Spleen (tissue), 11 donors: ENCODE results near the gene CNPY1. TPM values are rescaled to one million over a fixed set of nuclear protein-coding genes. Genes with fewer than 3 reads are reported as not detected.
A peak's percentile ranks its signal among the peaks of the same experiment; 100 is the strongest.

Source experiments
- DNase-seq: peaks from one replicate; pipeline ENCODE4 v3.0.0-alpha.2; 2020
- H3K27ac ChIP-seq, 8 donors: fragments of 200-600 bp; sonication (generic) in 7 of 8; 1 replicate in 4 of 8; 2 replicates in 4 of 8; pipeline versions ENCODE4 v1.5.0 to v1.8.0; 2016 to 2021; ENCODE audit warnings: inconsistent platforms in 4 of 8, mild to moderate bottlenecking in 4 of 8, moderate library complexity in 1 of 8
- H3K27me3 ChIP-seq, 7 donors: fragments of 200-600 bp; sonication (generic) in 6 of 7; replicated peaks in 1 of 7; 1 replicate in 4 of 7; 2 replicates in 3 of 7; pipeline versions ENCODE4 v1.5.0 to v1.8.0; 2016 to 2021; ENCODE audit warnings: inconsistent platforms in 3 of 7, mild to moderate bottlenecking in 1 of 7
- H3K36me3 ChIP-seq, 6 donors: fragments of 200-600 bp; sonication (generic) in 5 of 6; 1 replicate in 4 of 6; 2 replicates in 2 of 6; pipeline versions ENCODE4 v1.5.0 to v1.8.0; 2016 to 2021; ENCODE audit warnings: inconsistent platforms in 2 of 6
- H3K4me1 ChIP-seq, 6 donors: fragments of 200-600 bp; sonication (generic) in 5 of 6; 1 replicate in 3 of 6; 2 replicates in 3 of 6; pipeline versions ENCODE4 v1.5.0 to v1.8.0; 2016 to 2021; ENCODE audit warnings: inconsistent platforms in 3 of 6
- H3K4me3 ChIP-seq, 8 donors: fragments of 200-600 bp; sonication (generic) in 7 of 8; 1 replicate in 4 of 8; 2 replicates in 4 of 8; pipeline versions ENCODE4 v1.5.0 to v1.8.0; 2016 to 2021; ENCODE audit warnings: inconsistent platforms in 4 of 8, mild to moderate bottlenecking in 4 of 8, moderate library complexity in 2 of 8
- H3K9me3 ChIP-seq, 8 donors: fragments of 200-600 bp; sonication (generic) in 7 of 8; 1 replicate in 4 of 8; 2 replicates in 4 of 8; pipeline versions ENCODE4 v1.5.0 to v1.8.0; 2016 to 2021; ENCODE audit warnings: inconsistent platforms in 4 of 8
- CTCF ChIP-seq, 11 experiments: fragments of 200-600 bp in 7 of 11; fragments of 450-650 bp in 4 of 11; sonication (generic) in 4 of 11; IDR thresholded peaks in 8 of 11; conservative IDR thresholded peaks in 3 of 11; 1 replicate in 7 of 11; 2 replicates in 4 of 11; pipeline versions ENCODE4 v1.4.0 to v1.8.0; 2016 to 2021; ENCODE audit warnings: antibody characterized with exemption in 11 of 11, inconsistent platforms in 4 of 11, mild to moderate bottlenecking in 1 of 11
- POLR2A ChIP-seq, 3 donors: fragments of 450-650 bp; IDR thresholded peaks; one replicate each; pipeline ENCODE4 v1.5.1; 2017; ENCODE audit warnings: antibody characterized with exemption in 3 of 3, mild to moderate bottlenecking in 1 of 3
- POLR2AphosphoS5 ChIP-seq, 3 donors: sonication (generic); formaldehyde crosslinking; IDR thresholded peaks; one replicate each; pipeline ENCODE4 v1.5.1; 2017; ENCODE audit warnings: antibody characterized with exemption in 3 of 3
- WGBS, 5 donors: extraction: QIAGEN DNeasy Blood & Tissue Kit in 3 of 5; methylation state at CpG; one replicate each; pipeline versions ENCODE4 v1.1.5 to v1.1.7; 2013 to 2018; 5-methylcytosine and 5-hydroxymethylcytosine counted together
- intact Hi-C: fragments of 100-400 bp; cut with DNase I; formaldehyde crosslinking; loops from one replicate; pipeline ENCODE4 v1.15.0; 2023; ENCODE audit warnings: low total_unique reads
- polyA plus RNA-seq, 3 donors: library from polyadenylated mRNA; stranded (reverse); fragments of 200-250 nt; gene quantifications; one replicate each; pipeline ENCODE4 v1.2.1, GENCODE V29; 2013
- total RNA-seq, 7 donors: library from RNA; depleted of rRNA in 3 of 7; stranded (reverse); fragments of >200 nt in 3 of 7; fragmentation: NEBNext Ultra II Directional in 4 of 7; extraction: Animal tissue kit (Norgen Biotek cat#: 25700) in 4 of 7; gene quantifications; one replicate each; pipeline versions ENCODE4 v1.1.0 to v1.2.1, GENCODE V29; 2016 to 2021
- donor health status: healthy with polysubstance abuse.
- donor health status: DM: no; HTN: no; CAD: no; lungs with moderate emphysema.
- donor health status: DM: no; HTN: no; CAD: no.
- donor health status: Bipolar disorder and iron deficiency.
- donor health status: healthy.
- donor health status: DM: no; HTN: no; CAD: no.
- donor health status: DM: yes; HTN: yes; CAD: no.

The CNPY1 gene
- total and polyA plus RNA-seq, 10 donors: not detected

- WGBS, 5 donors: 44 to 59% (median 53%) methylated on average over 15 to 32 of the region's 32 CpGs
- H3K4me3 ChIP-seq: peak overlapping the region; percentile 13 to 71 (median 44)
- peaks cover 0 to 95% (median 14%) of the 10 kb centered on the region in 7 donors for H3K27me3 ChIP-seq
- H3K27ac ChIP-seq: peak overlapping the region in 5 of 8 donors; percentile 7 to 64 (median 46)
- no peak for TF ChIP-seq CTCF (IDR thresholded peaks at IDR 0.05 in 8 of 11, conservative IDR thresholded peaks at IDR 0.05 in 3 of 11)
- no peak for TF ChIP-seq POLR2AphosphoS5 (IDR thresholded peaks at IDR 0.05)
- TF ChIP-seq POLR2A (IDR thresholded peaks at IDR 0.05): no peak
- no peaks in the 10 kb centered on the region for H3K9me3 ChIP-seq
- DNase-seq: peak; percentile 78
- no peaks in the 10 kb centered on the region for H3K36me3 ChIP-seq
- H3K4me1 ChIP-seq: peaks cover 0 to 22% (median 18%) of the 10 kb centered on the region in 6 donors
- intact Hi-C loops: no loop called here
Measured at GRCh38 chr7:155489862-155490696, 56.3 kb downstream of the CNPY1 start.

GRCh38 chr7:155489158-155489840 lies 57.1 kb downstream of the CNPY1 start:
- Histone ChIP-seq H3K4me3 (no peak overlapping the region), H3K27ac (no peak overlapping the region), H3K36me3 (no peaks in the 10 kb centered on the region), H3K9me3 (no peaks in the 10 kb centered on the region), H3K27me3 (peaks cover 0 to 97% (median 14%) of the 10 kb centered on the region in 7 donors), H3K4me1 (peaks cover 0 to 22% (median 18%) of the 10 kb centered on the region in 6 donors)
- TF ChIP-seq POLR2A (IDR thresholded peaks at IDR 0.05) (no peak), POLR2AphosphoS5 (IDR thresholded peaks at IDR 0.05) (no peak), CTCF (IDR thresholded peaks at IDR 0.05 in 8 of 11, conservative IDR thresholded peaks at IDR 0.05 in 3 of 11) (no peak)
- intact Hi-C loops: no loop called here
- DNase-seq: peak; percentile 74
- WGBS, 5 donors: 64 to 87% (median 77%) methylated on average over 13 to 20 of the region's 20 CpGs

- Histone ChIP-seq H3K27me3 (peaks cover 0 to 97% (median 16%) of the 10 kb centered on the region in 7 donors), H3K4me1 (peaks cover 0 to 23% (median 18%) of the 10 kb centered on the region in 6 donors), H3K9me3 (no peaks in the 10 kb centered on the region), H3K4me3 (no peak overlapping the region), H3K27ac (no peak overlapping the region), H3K36me3 (no peaks in the 10 kb centered on the region)
- intact Hi-C loops: no loop called here
- WGBS, 5 donors: 55 to 67% (median 61%) methylated on average over 8 to 9 of the region's 9 CpGs
- TF ChIP-seq CTCF (IDR thresholded peaks at IDR 0.05 in 8 of 11, conservative IDR thresholded peaks at IDR 0.05 in 3 of 11) (no peak), POLR2A (IDR thresholded peaks at IDR 0.05) (no peak), POLR2AphosphoS5 (IDR thresholded peaks at IDR 0.05) (no peak)
- no peak for DNase-seq
Measured at GRCh38 chr7:155488483-155489127, 57.8 kb downstream of the CNPY1 start.
